Heart left ventricle (tissue), 16 donors: ENCODE results near the gene MRPS14. TPM values are rescaled to one million over a fixed set of nuclear protein-coding genes. Genes with fewer than 3 reads are reported as not detected.

Source experiments
- ATAC-seq, 4 donors: fragments of 200-7000 bp; cut with Tn5 transposase; one replicate each; pipeline ENCODE4 v1.9.1; 2020 to 2022; ENCODE audit warnings: moderate library complexity in 4 of 4, mild to moderate bottlenecking in 3 of 4, moderate number of reproducible peaks in 1 of 4
- DNase-seq, 5 donors: peaks; one replicate each; pipeline ENCODE4 v3.0.0-alpha.2; 2020
- H3K27ac ChIP-seq, 12 donors: fragments of 200-600 bp; sonication (generic) in 4 of 12; one replicate each; pipeline versions ENCODE4 v1.5.0 to v1.8.0; 2016 to 2022; ENCODE audit warnings: mild to moderate bottlenecking in 2 of 12
- H3K27me3 ChIP-seq, 9 donors: fragments of 200-600 bp; sonication (generic) in 2 of 9; one replicate each; pipeline versions ENCODE4 v1.5.1 to v1.8.0; 2016 to 2022; ENCODE audit warnings: mild to moderate bottlenecking in 3 of 9
- H3K36me3 ChIP-seq, 9 donors: fragments of 200-600 bp; sonication (generic) in 2 of 9; one replicate each; pipeline versions ENCODE4 v1.5.0 to v1.8.0; 2018 to 2022; ENCODE audit warnings: mild to moderate bottlenecking in 2 of 9
- H3K4me1 ChIP-seq, 12 donors: fragments of 200-600 bp; sonication (generic) in 4 of 12; one replicate each; pipeline versions ENCODE4 v1.5.0 to v1.8.0; 2016 to 2022; ENCODE audit warnings: mild to moderate bottlenecking in 3 of 12
- H3K4me3 ChIP-seq, 12 donors: fragments of 200-600 bp; sonication (generic) in 4 of 12; one replicate each; pipeline versions ENCODE4 v1.5.0 to v1.8.0; 2017 to 2022; ENCODE audit warnings: mild to moderate bottlenecking in 9 of 12, moderate library complexity in 4 of 12
- H3K9me3 ChIP-seq, 12 donors: fragments of 200-600 bp; sonication (generic) in 4 of 12; one replicate each; pipeline versions ENCODE4 v1.5.0 to v1.8.0; 2016 to 2022; ENCODE audit warnings: mild to moderate bottlenecking in 1 of 12
- CTCF ChIP-seq, 12 donors: fragments of 200-600 bp; sonication (generic) in 4 of 12; IDR thresholded peaks; one replicate each; pipeline versions ENCODE4 v1.5.0 to v1.8.0; 2018 to 2022; ENCODE audit warnings: antibody characterized with exemption in 12 of 12, mild to moderate bottlenecking in 5 of 12
- POLR2A ChIP-seq, 2 donors: fragments of 450-650 bp; IDR thresholded peaks; one replicate each; pipeline ENCODE4 v1.6.1; 2017; ENCODE audit warnings: antibody characterized with exemption in 2 of 2, mild to moderate bottlenecking in 2 of 2, moderate library complexity in 2 of 2
- WGBS, 4 donors: extraction: QIAGEN DNeasy Blood & Tissue Kit in 2 of 4; methylation state at CpG; one replicate each; pipeline versions ENCODE4 v1.1.5 to v1.1.7; 2013 to 2018; 5-methylcytosine and 5-hydroxymethylcytosine counted together
- intact Hi-C, 10 donors: fragments of 100-400 bp; cut with DNase I; formaldehyde crosslinking; loops; one replicate each; pipeline versions ENCODE4 v1.11.1 to v1.14.2; 2022
- polyA plus RNA-seq, 2 donors: library from polyadenylated mRNA; stranded (reverse); fragments of 200-250 nt; gene quantifications; one replicate each; pipeline ENCODE4 v1.2.3, GENCODE V29; 2013
- total RNA-seq, 9 donors: library from RNA; depleted of rRNA in 2 of 9; stranded (reverse); fragments of >200 nt in 2 of 9; fragmentation: NEBNext Ultra II Directional in 3 of 9; extraction: Animal tissue kit (Norgen Biotek cat#: 25700) in 3 of 9; gene quantifications; one replicate each; pipeline versions ENCODE4 v1.1.0 to v1.2.4, GENCODE V29; 2016 to 2023
- donor health status: ischemic (EF 13 %, LVEDD 7.1; RV severe dilation, severe dysfunction).
- donor health status: healthy with polysubstance abuse.
- donor health status: DM: no; HTN: yes; CAD: no.
- donor health status: DM: no; HTN: no; CAD: no.
- donor health status: ischemic (EF 25% LVEDD 6.9; RV normal size, moderate dysfunction).
- donor health status: ischemic (EF 25% LVEDD 5.7; RV mildly dilated, moderate dysfunction).
- donor health status: healthy.
- donor health status: DM: yes; HTN: yes; CAD: no.
- donor health status: ischemic (EF 35%, LVEDD 5.7; RV mildly dilated, moderate dysfunction).
- donor health status: nonischemic (EF 11% LVEDD 7.7; RV severe dilation, severe dysfunction).
- donor health status: DM: yes; HTN: yes; CAD: no.
- donor health status: PGD.
- donor health status: ischemic (EF 29% LVEDD 5.4; RV normal size, mild dysfunction).
- donor health status: nonischemic (EF 23%, LVEDD 6.1; RV moderate dilation, normal function).

MRPS14 gene
- total and polyA plus RNA-seq, 11 donors: 12.4 to 27.0 (median 22.7) TPM

- peaks cover 0 to 43% (median 14%) of the 10 kb centered on the region in 12 donors for H3K4me1 ChIP-seq
- intact Hi-C loops: loop anchor here in 5 of 10 donors (5.0 to 10.0 kb wide), 3 partner anchors 226 to 744 kb away; no protein-coding TSS in a partner anchor
- peaks cover 0 to 6% (median 0%) of the 10 kb centered on the region in 9 donors for H3K36me3 ChIP-seq
- H3K9me3 ChIP-seq: no peaks in the 10 kb centered on the region
- ATAC-seq: peak in 1 of 4 donors; percentile 2
- H3K4me3 ChIP-seq: peak overlapping the region; percentile 8 to 94 (median 78)
- WGBS, 4 donors: 11 to 24% (median 19%) methylated on average over 19 of the region's 19 CpGs
- no peak for TF ChIP-seq POLR2A (IDR thresholded peaks at IDR 0.05)
- peak; percentile 54 to 78 (median 72) for TF ChIP-seq CTCF (IDR thresholded peaks at IDR 0.05)
- H3K27me3 ChIP-seq: no peaks in the 10 kb centered on the region
- DNase-seq: peak in 2 of 5 donors; percentile 19 to 41
- H3K27ac ChIP-seq: peak overlapping the region; percentile 93 to 99 (median 97)
These were observed 24.5 kb downstream of the MRPS14 start for GRCh38 chr1:174998569-174999215.

- Histone ChIP-seq H3K27ac (no peak overlapping the region), H3K36me3 (peaks cover 0 to 14% (median 0%) of the 10 kb centered on the region in 9 donors), H3K9me3 (no peaks in the 10 kb centered on the region), H3K4me3 (no peak overlapping the region), H3K27me3 (no peaks in the 10 kb centered on the region), H3K4me1 (peaks cover 0 to 28% (median 11%) of the 10 kb centered on the region in 12 donors)
- DNase-seq (no peak), ATAC-seq (no peak)
- 87 to 91% (median 89%) methylated on average over 3 of the region's 3 CpGs for WGBS, 4 donors
- TF ChIP-seq POLR2A (IDR thresholded peaks at IDR 0.05) (no peak), CTCF (IDR thresholded peaks at IDR 0.05) (no peak)
- intact Hi-C loops: loop anchor here in 5 of 10 donors (5.0 to 10.0 kb wide), 3 partner anchors 225 to 742 kb away; no protein-coding TSS in a partner anchor
These were observed 26.2 kb downstream of the MRPS14 start for GRCh38 chr1:174997041-174997440.

- Histone ChIP-seq H3K4me3 (no peak overlapping the region), H3K27me3 (no peaks in the 10 kb centered on the region), H3K4me1 (peaks cover 0 to 22% (median 11%) of the 10 kb centered on the region in 12 donors), H3K27ac (no peak overlapping the region), H3K36me3 (peaks cover 0 to 14% (median 0%) of the 10 kb centered on the region in 9 donors), H3K9me3 (no peaks in the 10 kb centered on the region)
- ATAC-seq (no peak), DNase-seq (no peak)
- TF ChIP-seq CTCF (IDR thresholded peaks at IDR 0.05): no peak
- TF ChIP-seq POLR2A (IDR thresholded peaks at IDR 0.05): no peak
- 11 to 49% (median 17%) methylated on average over 1 of the region's 1 CpG for WGBS, 4 donors
- intact Hi-C loops: loop anchor here in 5 of 10 donors (5.0 to 10.0 kb wide), 3 partner anchors 224 to 742 kb away; no protein-coding TSS in a partner anchor
These were observed 26.7 kb downstream of the MRPS14 start for GRCh38 chr1:174996476-174996875.

GRCh38 chr1:174995916-174996315, 27.3 kb downstream of the MRPS14 start:
- intact Hi-C loops: loop anchor here in 5 of 10 donors (5.0 to 10.0 kb wide), 3 partner anchors 224 to 741 kb away; no protein-coding TSS in a partner anchor
- no peak overlapping the region for H3K27ac ChIP-seq
- no peaks in the 10 kb centered on the region for H3K9me3 ChIP-seq
- DNase-seq: no peak
- peaks cover 0 to 16% (median 0%) of the 10 kb centered on the region in 9 donors for H3K36me3 ChIP-seq
- peaks cover 0 to 17% (median 7%) of the 10 kb centered on the region in 12 donors for H3K4me1 ChIP-seq
- H3K4me3 ChIP-seq: no peak overlapping the region
- TF ChIP-seq POLR2A (IDR thresholded peaks at IDR 0.05): no peak
- TF ChIP-seq CTCF (IDR thresholded peaks at IDR 0.05): no peak
- ATAC-seq: no peak
- H3K27me3 ChIP-seq: no peaks in the 10 kb centered on the region
- 87 to 100% (median 95%) methylated on average over 1 of the region's 1 CpG for WGBS, 4 donors
